Lower leg skin (tissue), 4 donors: ENCODE results near the gene FBXL22. TPM values are rescaled to one million over a fixed set of nuclear protein-coding genes. Genes with fewer than 3 reads are reported as not detected.

ENCODE experiments used
- DNase-seq, 2 donors: peaks; one replicate each; pipeline ENCODE4 v3.0.0-alpha.2; 2019; ENCODE audit warnings: low spot score in 2 of 2
- H3K4me3 ChIP-seq: fragments of 200-600 bp; sonication (generic); 2 replicates; pipeline ENCODE4 v1.5.1; 2017; ENCODE audit warnings: mild to moderate bottlenecking, low read depth; ENCODE audit not compliant: poor library complexity, severe bottlenecking
- POLR2A ChIP-seq, 2 donors: fragments of 450-650 bp; IDR thresholded peaks; one replicate each; pipeline ENCODE4 v1.6.1; 2016 to 2017; ENCODE audit warnings: antibody characterized with exemption in 2 of 2, mild to moderate bottlenecking in 1 of 2, moderate library complexity in 1 of 2
- WGBS, 2 donors: methylation state at CpG; one replicate each; pipeline ENCODE4 v1.1.5; 2018; 5-methylcytosine and 5-hydroxymethylcytosine counted together
- intact Hi-C: fragments of 100-400 bp; cut with DNase I; formaldehyde crosslinking; loops from one replicate; pipeline ENCODE4 v1.15.0; 2023; ENCODE audit warnings: low total_unique reads
- total RNA-seq, 4 donors: library from RNA; depleted of rRNA; stranded (reverse); fragments of >200 nt; gene quantifications; one replicate each; pipeline ENCODE4 v1.1.0, GENCODE V29; 2016
- TF ChIP-seq, protein P1 (sequence below), 3 donors: fragments of 450-650 bp; IDR thresholded peaks; one replicate each; pipeline ENCODE4 v1.5.1; 2016; ENCODE audit warnings: antibody characterized with exemption in 3 of 3, mild to moderate bottlenecking in 3 of 3, moderate library complexity in 2 of 3

The FBXL22 gene
- total RNA-seq, 4 donors from 2014 or later, result 0.25 to 4.2 (median 1.2) TPM; not detected in 1

- no peak for TF ChIP-seq POLR2A (IDR thresholded peaks at IDR 0.05)
- TF ChIP-seq, protein P1, sequence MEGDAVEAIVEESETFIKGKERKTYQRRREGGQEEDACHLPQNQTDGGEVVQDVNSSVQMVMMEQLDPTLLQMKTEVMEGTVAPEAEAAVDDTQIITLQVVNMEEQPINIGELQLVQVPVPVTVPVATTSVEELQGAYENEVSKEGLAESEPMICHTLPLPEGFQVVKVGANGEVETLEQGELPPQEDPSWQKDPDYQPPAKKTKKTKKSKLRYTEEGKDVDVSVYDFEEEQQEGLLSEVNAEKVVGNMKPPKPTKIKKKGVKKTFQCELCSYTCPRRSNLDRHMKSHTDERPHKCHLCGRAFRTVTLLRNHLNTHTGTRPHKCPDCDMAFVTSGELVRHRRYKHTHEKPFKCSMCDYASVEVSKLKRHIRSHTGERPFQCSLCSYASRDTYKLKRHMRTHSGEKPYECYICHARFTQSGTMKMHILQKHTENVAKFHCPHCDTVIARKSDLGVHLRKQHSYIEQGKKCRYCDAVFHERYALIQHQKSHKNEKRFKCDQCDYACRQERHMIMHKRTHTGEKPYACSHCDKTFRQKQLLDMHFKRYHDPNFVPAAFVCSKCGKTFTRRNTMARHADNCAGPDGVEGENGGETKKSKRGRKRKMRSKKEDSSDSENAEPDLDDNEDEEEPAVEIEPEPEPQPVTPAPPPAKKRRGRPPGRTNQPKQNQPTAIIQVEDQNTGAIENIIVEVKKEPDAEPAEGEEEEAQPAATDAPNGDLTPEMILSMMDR (IDR thresholded peaks at IDR 0.05), result no peak
- no peak overlapping the region for H3K4me3 ChIP-seq
- no peak for DNase-seq
- WGBS, 2 donors, result 74 to 78% methylated on average over 3 of the region's 3 CpGs
- intact Hi-C loops, result no loop called here
Measured at GRCh38 chr15:63602595-63602994, 5.4 kb downstream of the FBXL22 start.

DNA sequence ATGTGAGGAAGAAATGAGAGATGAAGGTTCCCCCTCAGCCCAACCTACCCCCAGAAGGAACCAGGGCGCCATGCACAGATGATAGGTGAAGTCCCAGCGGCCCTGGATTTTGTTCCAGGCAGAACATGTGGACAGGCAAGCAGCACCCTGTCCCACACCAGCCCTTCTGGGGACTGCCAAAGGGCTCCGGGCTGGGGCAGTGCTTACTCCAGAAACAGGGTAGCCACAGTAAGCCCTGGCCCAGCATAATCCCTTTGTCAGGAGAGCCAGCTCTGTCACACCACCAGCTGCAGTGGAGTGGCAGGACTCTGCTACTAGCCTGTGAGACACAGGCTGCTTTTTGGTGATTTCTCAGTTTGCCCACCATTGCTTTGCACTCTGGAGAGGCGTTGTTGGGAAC is 6.3 kb downstream of the FBXL22 start:
- TF ChIP-seq POLR2A (IDR thresholded peaks at IDR 0.05), result no peak
- TF ChIP-seq, protein P1 (IDR thresholded peaks at IDR 0.05), result no peak
- intact Hi-C loops, result no loop called here
- 88 to 93% methylated on average over 4 of the region's 4 CpGs for WGBS, 2 donors
- H3K4me3 ChIP-seq, result no peak overlapping the region
- DNase-seq, result no peak

GRCh38 chr15:63604281-63604680 is 7.1 kb downstream of the FBXL22 start:
- TF ChIP-seq, protein P1 (IDR thresholded peaks at IDR 0.05), result no peak
- no peak for TF ChIP-seq POLR2A (IDR thresholded peaks at IDR 0.05)
- WGBS, 2 donors, result 97% methylated on average over 2 of the region's 2 CpGs
- DNase-seq, result no peak
- intact Hi-C loops, result no loop called here
- H3K4me3 ChIP-seq, result no peak overlapping the region

- no peak for TF ChIP-seq POLR2A (IDR thresholded peaks at IDR 0.05)
- TF ChIP-seq, protein P1 (IDR thresholded peaks at IDR 0.05), result no peak
- 77 to 90% methylated on average over 3 of the region's 3 CpGs for WGBS, 2 donors
- H3K4me3 ChIP-seq, result no peak overlapping the region
- DNase-seq, result no peak
- intact Hi-C loops, result no loop called here
Measured at GRCh38 chr15:63605036-63605435, 7.8 kb downstream of the FBXL22 start.

GRCh38 chr15:63605816-63606215 is 8.6 kb downstream of the FBXL22 start:
- 65 to 71% methylated on average over 7 of the region's 7 CpGs for WGBS, 2 donors
- no peak overlapping the region for H3K4me3 ChIP-seq
- intact Hi-C loops, result no loop called here
- TF ChIP-seq POLR2A (IDR thresholded peaks at IDR 0.05), result no peak
- TF ChIP-seq, protein P1 (IDR thresholded peaks at IDR 0.05), result no peak
- DNase-seq, result no peak

- no peak for TF ChIP-seq POLR2A (IDR thresholded peaks at IDR 0.05)
- TF ChIP-seq, protein P1 (IDR thresholded peaks at IDR 0.05), result no peak
- WGBS, 2 donors, result 67 to 73% methylated on average over 2 of the region's 2 CpGs
- no peak overlapping the region for H3K4me3 ChIP-seq
- DNase-seq, result no peak
- intact Hi-C loops, result no loop called here
Measured at GRCh38 chr15:63606308-63606707, 9.1 kb downstream of the FBXL22 start.
